ENCODE measurements around the gene OXSR1. TPM values are rescaled to one million over a fixed set of nuclear protein-coding genes. Genes with fewer than 3 reads are reported as not detected.

Gene OXSR1
- total and polyA plus RNA-seq, 2 of the 13 experiments (the other 11 are each of a cell fraction or from before 2014, with no cell fraction given) = 27.4 to 32.6 TPM

DNA sequence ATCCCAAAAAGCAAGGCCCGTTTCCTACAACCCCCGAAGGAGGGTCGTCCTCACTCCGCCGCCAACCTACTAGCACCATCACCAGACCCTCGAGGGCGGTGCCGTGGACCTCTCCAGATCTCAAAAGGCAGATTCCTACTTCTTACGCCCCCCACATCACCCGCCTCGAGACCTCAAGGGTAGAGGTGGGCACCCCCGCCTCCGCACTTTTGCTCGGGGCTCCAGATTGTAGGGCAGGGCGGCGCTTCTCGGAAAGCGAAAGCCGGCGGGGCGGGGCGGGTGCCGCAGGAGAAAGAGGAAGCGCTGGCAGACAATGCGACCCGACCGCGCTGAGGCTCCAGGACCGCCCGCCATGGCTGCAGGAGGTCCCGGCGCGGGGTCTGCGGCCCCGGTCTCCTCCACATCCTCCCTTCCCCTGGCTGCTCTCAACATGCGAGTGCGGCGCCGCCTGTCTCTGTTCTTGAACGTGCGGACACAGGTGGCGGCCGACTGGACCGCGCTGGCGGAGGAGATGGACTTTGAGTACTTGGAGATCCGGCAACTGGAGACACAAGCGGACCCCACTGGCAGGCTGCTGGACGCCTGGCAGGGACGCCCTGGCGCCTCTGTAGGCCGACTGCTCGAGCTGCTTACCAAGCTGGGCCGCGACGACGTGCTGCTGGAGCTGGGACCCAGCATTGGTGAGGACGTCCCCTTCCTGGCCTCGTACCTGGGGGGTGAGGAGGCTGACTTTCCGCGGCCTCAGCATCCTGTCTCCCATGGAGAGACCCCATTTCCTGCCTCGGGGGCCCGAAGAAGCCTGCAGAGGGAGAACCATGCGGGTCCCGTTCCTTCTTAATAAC lies 26.8 kb upstream of the OXSR1 start, which contains the start of gene MYD88 (continued):
- TF ChIP-seq, protein P1, sequence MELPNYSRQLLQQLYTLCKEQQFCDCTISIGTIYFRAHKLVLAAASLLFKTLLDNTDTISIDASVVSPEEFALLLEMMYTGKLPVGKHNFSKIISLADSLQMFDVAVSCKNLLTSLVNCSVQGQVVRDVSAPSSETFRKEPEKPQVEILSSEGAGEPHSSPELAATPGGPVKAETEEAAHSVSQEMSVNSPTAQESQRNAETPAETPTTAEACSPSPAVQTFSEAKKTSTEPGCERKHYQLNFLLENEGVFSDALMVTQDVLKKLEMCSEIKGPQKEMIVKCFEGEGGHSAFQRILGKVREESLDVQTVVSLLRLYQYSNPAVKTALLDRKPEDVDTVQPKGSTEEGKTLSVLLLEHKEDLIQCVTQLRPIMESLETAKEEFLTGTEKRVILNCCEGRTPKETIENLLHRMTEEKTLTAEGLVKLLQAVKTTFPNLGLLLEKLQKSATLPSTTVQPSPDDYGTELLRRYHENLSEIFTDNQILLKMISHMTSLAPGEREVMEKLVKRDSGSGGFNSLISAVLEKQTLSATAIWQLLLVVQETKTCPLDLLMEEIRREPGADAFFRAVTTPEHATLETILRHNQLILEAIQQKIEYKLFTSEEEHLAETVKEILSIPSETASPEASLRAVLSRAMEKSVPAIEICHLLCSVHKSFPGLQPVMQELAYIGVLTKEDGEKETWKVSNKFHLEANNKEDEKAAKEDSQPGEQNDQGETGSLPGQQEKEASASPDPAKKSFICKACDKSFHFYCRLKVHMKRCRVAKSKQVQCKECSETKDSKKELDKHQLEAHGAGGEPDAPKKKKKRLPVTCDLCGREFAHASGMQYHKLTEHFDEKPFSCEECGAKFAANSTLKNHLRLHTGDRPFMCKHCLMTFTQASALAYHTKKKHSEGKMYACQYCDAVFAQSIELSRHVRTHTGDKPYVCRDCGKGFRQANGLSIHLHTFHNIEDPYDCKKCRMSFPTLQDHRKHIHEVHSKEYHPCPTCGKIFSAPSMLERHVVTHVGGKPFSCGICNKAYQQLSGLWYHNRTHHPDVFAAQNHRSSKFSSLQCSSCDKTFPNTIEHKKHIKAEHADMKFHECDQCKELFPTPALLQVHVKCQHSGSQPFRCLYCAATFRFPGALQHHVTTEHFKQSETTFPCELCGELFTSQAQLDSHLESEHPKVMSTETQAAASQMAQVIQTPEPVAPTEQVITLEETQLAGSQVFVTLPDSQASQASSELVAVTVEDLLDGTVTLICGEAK (IDR thresholded peaks at IDR 0.05) = no peak
- TF ChIP-seq, protein P1 (CRISPR knock-in tag; IDR thresholded peaks at IDR 0.05) = no peak; the same call in 1 of the 2 replicates
- peak; percentile 83 for TF ChIP-seq GABPB1 (CRISPR knock-in tag; IDR thresholded peaks at IDR 0.05)
- TF ChIP-seq, protein P2, sequence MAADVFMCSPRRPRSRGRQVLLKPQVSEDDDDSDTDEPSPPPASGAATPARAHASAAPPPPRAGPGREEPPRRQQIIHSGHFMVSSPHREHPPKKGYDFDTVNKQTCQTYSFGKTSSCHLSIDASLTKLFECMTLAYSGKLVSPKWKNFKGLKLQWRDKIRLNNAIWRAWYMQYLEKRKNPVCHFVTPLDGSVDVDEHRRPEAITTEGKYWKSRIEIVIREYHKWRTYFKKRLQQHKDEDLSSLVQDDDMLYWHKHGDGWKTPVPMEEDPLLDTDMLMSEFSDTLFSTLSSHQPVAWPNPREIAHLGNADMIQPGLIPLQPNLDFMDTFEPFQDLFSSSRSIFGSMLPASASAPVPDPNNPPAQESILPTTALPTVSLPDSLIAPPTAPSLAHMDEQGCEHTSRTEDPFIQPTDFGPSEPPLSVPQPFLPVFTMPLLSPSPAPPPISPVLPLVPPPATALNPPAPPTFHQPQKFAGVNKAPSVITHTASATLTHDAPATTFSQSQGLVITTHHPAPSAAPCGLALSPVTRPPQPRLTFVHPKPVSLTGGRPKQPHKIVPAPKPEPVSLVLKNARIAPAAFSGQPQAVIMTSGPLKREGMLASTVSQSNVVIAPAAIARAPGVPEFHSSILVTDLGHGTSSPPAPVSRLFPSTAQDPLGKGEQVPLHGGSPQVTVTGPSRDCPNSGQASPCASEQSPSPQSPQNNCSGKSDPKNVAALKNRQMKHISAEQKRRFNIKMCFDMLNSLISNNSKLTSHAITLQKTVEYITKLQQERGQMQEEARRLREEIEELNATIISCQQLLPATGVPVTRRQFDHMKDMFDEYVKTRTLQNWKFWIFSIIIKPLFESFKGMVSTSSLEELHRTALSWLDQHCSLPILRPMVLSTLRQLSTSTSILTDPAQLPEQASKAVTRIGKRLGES (CRISPR knock-in tag; IDR thresholded peaks at IDR 0.05; ENCODE audit: borderline replicate concordance) = peak; percentile 65; the same call in 1 of the 2 replicates
- TF ChIP-seq ZFP36L1 (CRISPR knock-in tag; IDR thresholded peaks at IDR 0.05) = no peak
- no peak for TF ChIP-seq ELF4 (CRISPR knock-in tag; IDR thresholded peaks at IDR 0.05; ENCODE audit: borderline replicate concordance)
- no peak for TF ChIP-seq FOXA1 (IDR thresholded peaks at IDR 0.05)
- TF ChIP-seq FOXA1 (CRISPR knock-in tag; IDR thresholded peaks at IDR 0.05) = no peak
- TF ChIP-seq, protein P3, sequence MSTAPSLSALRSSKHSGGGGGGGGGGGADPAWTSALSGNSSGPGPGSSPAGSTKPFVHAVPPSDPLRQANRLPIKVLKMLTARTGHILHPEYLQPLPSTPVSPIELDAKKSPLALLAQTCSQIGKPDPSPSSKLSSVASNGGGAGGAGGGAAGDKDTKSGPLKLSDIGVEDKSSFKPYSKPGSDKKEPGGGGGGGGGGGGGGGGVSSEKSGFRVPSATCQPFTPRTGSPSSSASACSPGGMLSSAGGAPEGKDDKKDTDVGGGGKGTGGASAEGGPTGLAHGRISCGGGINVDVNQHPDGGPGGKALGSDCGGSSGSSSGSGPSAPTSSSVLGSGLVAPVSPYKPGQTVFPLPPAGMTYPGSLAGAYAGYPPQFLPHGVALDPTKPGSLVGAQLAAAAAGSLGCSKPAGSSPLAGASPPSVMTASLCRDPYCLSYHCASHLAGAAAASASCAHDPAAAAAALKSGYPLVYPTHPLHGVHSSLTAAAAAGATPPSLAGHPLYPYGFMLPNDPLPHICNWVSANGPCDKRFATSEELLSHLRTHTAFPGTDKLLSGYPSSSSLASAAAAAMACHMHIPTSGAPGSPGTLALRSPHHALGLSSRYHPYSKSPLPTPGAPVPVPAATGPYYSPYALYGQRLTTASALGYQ (CRISPR knock-in tag; IDR thresholded peaks at IDR 0.05) = 0 out of 2 replicates have a peak, but pooled peaks have one; percentile 23
- TF ChIP-seq, protein P4, sequence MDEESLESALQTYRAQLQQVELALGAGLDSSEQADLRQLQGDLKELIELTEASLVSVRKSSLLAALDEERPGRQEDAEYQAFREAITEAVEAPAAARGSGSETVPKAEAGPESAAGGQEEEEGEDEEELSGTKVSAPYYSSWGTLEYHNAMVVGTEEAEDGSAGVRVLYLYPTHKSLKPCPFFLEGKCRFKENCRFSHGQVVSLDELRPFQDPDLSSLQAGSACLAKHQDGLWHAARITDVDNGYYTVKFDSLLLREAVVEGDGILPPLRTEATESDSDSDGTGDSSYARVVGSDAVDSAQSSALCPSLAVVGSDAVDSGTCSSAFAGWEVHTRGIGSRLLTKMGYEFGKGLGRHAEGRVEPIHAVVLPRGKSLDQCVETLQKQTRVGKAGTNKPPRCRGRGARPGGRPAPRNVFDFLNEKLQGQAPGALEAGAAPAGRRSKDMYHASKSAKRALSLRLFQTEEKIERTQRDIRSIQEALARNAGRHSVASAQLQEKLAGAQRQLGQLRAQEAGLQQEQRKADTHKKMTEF (CRISPR knock-in tag; IDR thresholded peaks at IDR 0.05) = peak; percentile 86
- no peak for TF ChIP-seq ZNF451 (CRISPR knock-in tag; IDR thresholded peaks at IDR 0.05)
